Neural cell (in vitro differentiated cells): ENCODE data around the gene BLM. TPM values are rescaled to one million over a fixed set of nuclear protein-coding genes. Genes with fewer than 3 reads are reported as not detected.

Experiments used
- H2AFZ ChIP-seq: fragments of 200-600, 300-800 bp; sonication (generic), shearing (Covaris generic); 2 replicates; pipeline ENCODE4 v1.6.0; 2014; ENCODE audit warnings: low read depth, mild to moderate bottlenecking, antibody characterized with exemption, low read length, moderate library complexity
- H3F3A ChIP-seq: fragments of 200-600 bp; shearing (Covaris generic); 2 replicates; pipeline ENCODE4 v1.6.1; 2016; ENCODE audit warnings: mild to moderate bottlenecking, moderate library complexity, mixed read lengths, antibody characterized with exemption, low read length; ENCODE audit not compliant: insufficient read depth, poor library complexity, severe bottlenecking
- H3K27ac ChIP-seq: fragments of 200-600, 300-800 bp; sonication (generic), shearing (Covaris generic); 2 replicates; pipeline ENCODE4 v1.5.1; 2014; ENCODE audit warnings: mild to moderate bottlenecking, low read length, moderate library complexity
- H3K27me3 ChIP-seq: fragments of 300-800, 200-600 bp; sonication (generic), shearing (Covaris generic); 2 replicates; pipeline ENCODE4 v1.6.0; 2014; ENCODE audit warnings: mild to moderate bottlenecking, low read depth, low read length, moderate library complexity; ENCODE audit not compliant: insufficient read depth
- H3K36me3 ChIP-seq: fragments of 300-800, 200-600 bp; sonication (generic), shearing (Covaris generic); 2 replicates; pipeline ENCODE4 v1.5.1; 2014; ENCODE audit warnings: mild to moderate bottlenecking, antibody characterized with exemption, low read length, moderate library complexity; ENCODE audit not compliant: insufficient read depth
- H3K4me2 ChIP-seq: fragments of 300-800, 200-600 bp; sonication (generic), shearing (Covaris generic); 2 replicates; pipeline ENCODE4 v1.6.0; 2014; ENCODE audit warnings: mild to moderate bottlenecking, low read length
- H3K4me3 ChIP-seq: fragments of 300-800, 200-600 bp; sonication (generic), shearing (Covaris generic); 2 replicates; pipeline ENCODE4 v1.5.1; 2014; ENCODE audit warnings: mild to moderate bottlenecking, low read length, moderate library complexity
- H3K79me2 ChIP-seq: fragments of 200-600 bp; shearing (Covaris generic); replicated peaks from 2 replicates; pipeline ENCODE4 v1.6.0; 2014; ENCODE audit warnings: mild to moderate bottlenecking, low read length, moderate library complexity; ENCODE audit not compliant: insufficient read depth
- H3K9ac ChIP-seq: fragments of 300-800, 200-600 bp; sonication (generic), shearing (Covaris generic); 2 replicates; pipeline ENCODE4 v1.6.1; 2016; ENCODE audit warnings: mild to moderate bottlenecking, low read length, mixed read lengths
- H3K9me2 ChIP-seq: fragments of 200-600 bp; shearing (Covaris generic); 2 replicates; pipeline ENCODE4 v1.6.1; 2016; ENCODE audit warnings: mild to moderate bottlenecking, low read length, mixed read lengths; ENCODE audit not compliant: insufficient read depth
- H3K9me3 ChIP-seq: fragments of 200-600, 300-800 bp; sonication (generic), shearing (Covaris generic); 2 replicates; pipeline ENCODE4 v1.6.1; 2016; ENCODE audit warnings: mild to moderate bottlenecking, mixed run types, low read length, moderate library complexity, mixed read lengths
- H4K20me1 ChIP-seq: fragments of 200-600 bp; shearing (Covaris generic); 2 replicates; pipeline ENCODE4 v1.6.1; 2016; ENCODE audit warnings: mild to moderate bottlenecking, mixed run types; ENCODE audit not compliant: insufficient read depth
- CTCF ChIP-seq: fragments of 450-650 bp; IDR thresholded peaks from 2 replicates; pipeline ENCODE4 v1.5.1; 2014; ENCODE audit warnings: antibody characterized with exemption, mild to moderate bottlenecking, moderate library complexity; ENCODE audit not compliant: poor library complexity, severe bottlenecking
- EP300 ChIP-seq: fragments of 450-650 bp; conservative IDR thresholded peaks from 2 replicates; pipeline ENCODE4 v1.6.1; 2014; ENCODE audit warnings: antibody characterized with exemption, mild to moderate bottlenecking, moderate library complexity; ENCODE audit not compliant: poor library complexity, severe bottlenecking
- EZH2 ChIP-seq: fragments of 200-600, 300-800 bp; shearing (Covaris generic), sonication (generic); IDR thresholded peaks from 2 replicates; pipeline ENCODE4 v1.6.1; 2014; ENCODE audit warnings: antibody characterized with exemption, low read length, borderline replicate concordance, mild to moderate bottlenecking; ENCODE audit not compliant: insufficient read depth, poor library complexity, severe bottlenecking
- MXI1 ChIP-seq: fragments of 450-650 bp; conservative IDR thresholded peaks from 2 replicates; pipeline ENCODE4 v1.6.1; 2014; ENCODE audit warnings: antibody characterized with exemption, mild to moderate bottlenecking; ENCODE audit not compliant: poor library complexity, severe bottlenecking
- POLR2AphosphoS5 ChIP-seq: IDR thresholded peaks from 2 replicates; pipeline ENCODE4 v1.6.1; 2012
- RAD21 ChIP-seq: fragments of 450-650 bp; conservative IDR thresholded peaks from 2 replicates; pipeline ENCODE4 v1.6.1; 2014; ENCODE audit warnings: antibody characterized with exemption, mild to moderate bottlenecking, moderate library complexity
- REST ChIP-seq: IDR thresholded peaks from 2 replicates; pipeline ENCODE4 v1.6.1; 2012; ENCODE audit warnings: borderline replicate concordance
- SMC3 ChIP-seq: fragments of 450-650 bp; conservative IDR thresholded peaks from 2 replicates; pipeline ENCODE4 v1.6.1; 2014; ENCODE audit warnings: antibody characterized with exemption, mild to moderate bottlenecking, moderate library complexity; ENCODE audit not compliant: poor library complexity
- TAF1 ChIP-seq: IDR thresholded peaks from 2 replicates; pipeline ENCODE4 v1.6.1; 2012; ENCODE audit warnings: low read depth
- polyA plus RNA-seq: library from polyadenylated mRNA; depleted of rRNA; stranded (reverse); fragments of >200 nt; gene quantifications from 2 replicates; pipeline ENCODE4 v1.2.3, GENCODE V29; 2014

Gene BLM
- polyA plus RNA-seq, 1 donor from 2014 or later = 4.5 TPM

GRCh38 chr15:90790057-90790456 is 72.9 kb downstream of the BLM start:
- no peak for TF ChIP-seq TAF1
- TF ChIP-seq CTCF = no peak
- no peak for TF ChIP-seq REST
- TF ChIP-seq MXI1 = no peak
- TF ChIP-seq EZH2 = no peak
- Histone ChIP-seq H3K9me3 (no peaks in the 10 kb centered on the region), H3K27ac (no peak overlapping the region), H3K9ac (no peak overlapping the region), H3K27me3 (no peaks in the 10 kb centered on the region), H2AFZ (no peak overlapping the region), H3K79me2 (no peaks in the 10 kb centered on the region), H3K4me2 (no peak overlapping the region), H3F3A (no peaks in the 10 kb centered on the region), H4K20me1 (no peaks in the 10 kb centered on the region), H3K4me3 (no peak overlapping the region), H3K36me3 (no peaks in the 10 kb centered on the region), H3K9me2 (no peaks in the 10 kb centered on the region)

- Histone ChIP-seq H3K9me3 (no peaks in the 10 kb centered on the region), H3K27me3 (no peaks in the 10 kb centered on the region), H3K9me2 (no peaks in the 10 kb centered on the region), H4K20me1 (no peaks in the 10 kb centered on the region), H3K27ac (no peak overlapping the region), H3K4me2 (no peak overlapping the region), H3F3A (no peaks in the 10 kb centered on the region), H2AFZ (no peak overlapping the region), H3K4me3 (no peak overlapping the region), H3K36me3 (no peaks in the 10 kb centered on the region), H3K9ac (no peak overlapping the region), H3K79me2 (no peaks in the 10 kb centered on the region)
- TF ChIP-seq REST (no peak), MXI1 (no peak), RAD21 (no peak), POLR2AphosphoS5 (no peak), EP300 (no peak), SMC3 (no peak), EZH2 (no peak), CTCF (no peak), TAF1 (no peak)
Observed at GRCh38 chr15:90790561-90790960, 73.4 kb downstream of the BLM start.
